Stimulated activated naive CD8-positive, alpha-beta T cell treated with anti-CD3 and anti-CD28 coated beads, Interleukin-15, Interleukin-2, amounts not matched to agents 100 ng/mL and 50 ng/mL, for 24 hours (primary cell): Measurements from ENCODE around the gene ARSI.
"Not testable (repeated sequence)": the region's sequence is repeated elsewhere in the genome, so short reads cannot be mapped to it uniquely, and the experiment has no call there.

Experiments
- H3K27ac Mint-ChIP-seq: one replicate; pipeline ENCODE4 v1.8.0; 2021; ENCODE audit warnings: mild to moderate bottlenecking, mixed read lengths
- H3K27me3 Mint-ChIP-seq: one replicate; pipeline ENCODE4 v1.8.0; 2021; ENCODE audit warnings: mixed read lengths
- H3K36me3 Mint-ChIP-seq: one replicate; pipeline ENCODE4 v1.8.0; 2021; ENCODE audit warnings: low read depth, mixed read lengths
- H3K4me1 Mint-ChIP-seq: one replicate; pipeline ENCODE4 v1.8.0; 2021; ENCODE audit warnings: low read depth, mixed read lengths
- H3K4me3 Mint-ChIP-seq: one replicate; pipeline ENCODE4 v1.8.0; 2021; ENCODE audit warnings: mild to moderate bottlenecking, mixed read lengths
- H3K9me3 Mint-ChIP-seq: one replicate; pipeline ENCODE4 v1.8.0; 2021; ENCODE audit warnings: mixed read lengths

Gene ARSI

DNA sequence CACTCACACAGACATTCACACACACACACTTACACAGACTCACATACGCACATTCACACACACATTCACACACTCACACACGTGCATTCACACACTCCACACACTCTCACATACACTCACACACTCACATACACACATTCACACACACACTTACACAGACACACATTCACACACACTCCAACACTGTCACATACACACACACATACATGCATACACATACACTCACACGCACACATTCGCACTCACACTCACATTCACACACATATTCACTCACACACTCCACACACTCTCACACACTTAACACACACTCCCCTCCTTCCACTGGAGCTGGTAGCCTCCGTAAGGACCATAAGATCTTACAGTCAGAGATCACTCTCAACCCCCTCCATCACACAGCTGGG lies 39.3 kb downstream of the ARSI start:
- no peaks in the 10 kb centered on the region for H3K9me3 Mint-ChIP-seq
- no peaks in the 10 kb centered on the region for H3K27me3 Mint-ChIP-seq
- H3K4me3 Mint-ChIP-seq: no peak overlapping the region
- no peak overlapping the region for H3K27ac Mint-ChIP-seq
- no peaks in the 10 kb centered on the region for H3K36me3 Mint-ChIP-seq
- no peaks in the 10 kb centered on the region for H3K4me1 Mint-ChIP-seq

DNA sequence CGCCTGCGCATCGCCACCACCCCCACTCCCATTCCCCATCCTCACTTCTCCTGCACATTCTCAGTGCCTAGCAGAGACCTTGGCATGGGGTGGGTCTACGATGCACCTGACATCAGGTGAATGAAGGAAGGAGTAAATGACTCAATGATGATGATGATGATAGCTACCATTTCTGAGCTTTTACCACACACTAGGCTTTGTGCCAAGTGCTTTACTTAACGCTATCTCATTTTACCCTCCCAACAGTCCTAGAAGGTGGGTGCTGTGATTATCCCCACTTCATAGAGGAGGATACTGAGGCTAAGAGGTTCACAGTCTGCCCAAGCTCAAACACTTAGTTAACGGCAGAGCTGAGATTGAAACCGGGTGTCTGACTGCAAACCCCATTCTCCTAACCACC lies 40.2 kb downstream of the ARSI start:
- Mint-ChIP-seq H3K27ac (no peak overlapping the region), H3K9me3 (no peaks in the 10 kb centered on the region), H3K4me1 (no peaks in the 10 kb centered on the region), H3K36me3 (no peaks in the 10 kb centered on the region), H3K4me3 (no peak overlapping the region), H3K27me3 (no peaks in the 10 kb centered on the region)

DNA sequence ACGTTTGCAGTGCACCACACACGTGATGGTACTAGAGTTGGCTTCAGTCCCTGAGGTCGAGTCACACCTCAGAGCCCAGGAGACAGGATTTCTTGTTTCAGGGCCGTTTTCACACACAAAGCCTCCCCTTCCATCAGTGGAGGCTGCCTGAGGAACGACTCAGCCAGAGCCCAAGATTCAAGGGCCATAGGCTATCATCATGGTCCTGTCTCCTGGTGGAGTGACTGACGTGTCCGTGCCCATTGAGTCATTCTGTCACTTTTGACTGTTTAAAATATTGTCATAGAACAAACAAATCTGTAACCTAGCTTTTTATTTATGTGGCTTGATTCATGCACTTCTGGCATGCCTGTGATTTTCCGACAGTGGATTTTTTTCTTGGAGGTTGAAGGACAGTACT lies 41.5 kb downstream of the ARSI start:
- Mint-ChIP-seq H3K27ac (no peak overlapping the region), H3K9me3 (no peaks in the 10 kb centered on the region), H3K4me3 (no peak overlapping the region), H3K27me3 (no peaks in the 10 kb centered on the region), H3K4me1 (no peaks in the 10 kb centered on the region), H3K36me3 (no peaks in the 10 kb centered on the region)

DNA sequence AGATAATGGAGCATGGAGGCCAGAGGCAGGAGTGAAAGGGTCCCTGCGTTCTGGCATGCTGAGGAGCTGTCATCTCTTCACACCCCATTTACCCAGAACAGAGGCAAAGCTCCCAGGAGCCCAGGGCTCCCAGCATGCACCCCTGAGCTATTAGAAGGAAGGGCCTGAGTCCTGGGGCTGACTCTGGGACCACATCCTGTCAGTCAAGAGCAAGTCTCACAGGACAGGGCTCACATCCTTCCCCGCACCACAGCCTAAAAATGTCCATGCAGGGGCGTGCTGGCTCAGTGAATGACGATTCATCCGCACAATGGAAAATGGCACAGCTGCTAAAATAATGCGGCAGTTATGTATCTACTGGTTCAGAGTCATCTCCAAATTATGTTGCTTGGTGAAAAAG lies 44.6 kb downstream of the ARSI start:
- Mint-ChIP-seq H3K9me3 (no peaks in the 10 kb centered on the region), H3K36me3 (no peaks in the 10 kb centered on the region)

DNA sequence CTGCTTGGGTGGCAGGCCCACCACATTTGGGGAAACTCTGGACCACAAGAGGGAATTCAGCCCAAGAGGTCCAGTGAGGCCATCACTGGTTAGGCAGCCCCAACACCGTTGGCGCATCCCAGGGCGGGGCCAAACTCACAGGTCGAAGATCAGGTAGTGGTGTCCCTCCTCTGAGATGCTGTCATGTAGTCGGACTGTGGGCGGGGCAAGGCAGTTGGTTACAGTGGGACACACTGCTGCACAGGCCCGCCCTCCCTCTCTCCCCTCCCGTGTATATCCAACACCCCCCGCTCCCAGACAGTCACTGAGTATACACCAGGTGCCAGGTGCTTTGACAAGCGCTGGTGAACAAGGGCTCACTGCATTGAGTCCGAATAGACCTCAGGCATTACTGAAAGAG lies 45.3 kb downstream of the ARSI start:
- H3K4me1 Mint-ChIP-seq: no peaks in the 10 kb centered on the region
- H3K36me3 Mint-ChIP-seq: no peaks in the 10 kb centered on the region
- H3K9me3 Mint-ChIP-seq: no peaks in the 10 kb centered on the region
- H3K27ac Mint-ChIP-seq: no peak overlapping the region
- no peak overlapping the region for H3K4me3 Mint-ChIP-seq
- H3K27me3 Mint-ChIP-seq: no peaks in the 10 kb centered on the region

More for the DNA sequence above, 44.6 kb downstream of the ARSI start:
- Mint-ChIP-seq H3K4me1 (no peaks in the 10 kb centered on the region), H3K4me3 (no peak overlapping the region), H3K27ac (no peak overlapping the region), H3K27me3 (no peaks in the 10 kb centered on the region)

DNA sequence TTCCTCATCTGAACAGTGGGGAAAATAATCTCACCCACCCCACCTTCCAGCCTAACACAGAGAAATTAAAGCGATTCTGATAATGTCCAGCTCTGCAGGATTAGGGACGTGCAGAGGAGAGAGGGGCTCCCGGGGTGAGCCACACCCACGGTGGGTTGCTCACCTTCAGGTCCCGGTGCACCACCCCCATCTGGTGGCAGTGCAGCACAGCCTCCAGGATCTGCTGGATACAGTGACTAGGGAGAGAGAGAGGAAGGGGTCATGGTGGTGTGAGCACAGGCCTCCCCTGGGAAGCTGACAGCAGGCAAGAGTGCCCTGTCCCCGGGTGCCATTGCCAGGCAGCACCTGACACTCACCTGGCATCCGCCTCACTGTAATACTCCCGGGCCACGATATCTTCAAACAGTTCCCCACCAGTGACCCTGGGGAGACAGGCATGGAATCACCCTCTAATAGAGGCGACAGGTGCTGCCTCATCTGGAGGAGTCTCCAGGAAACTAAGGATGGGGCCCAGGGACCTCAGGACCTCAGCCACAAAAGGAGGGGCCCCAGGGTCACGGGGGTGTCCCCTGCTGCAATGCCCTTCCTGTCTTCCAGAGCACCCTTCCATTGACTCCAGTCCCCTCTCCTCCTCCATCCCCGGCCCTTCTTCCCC lies 46.2 kb downstream of the ARSI start:
- Mint-ChIP-seq H3K9me3 (no peaks in the 10 kb centered on the region), H3K36me3 (no peaks in the 10 kb centered on the region), H3K4me3 (no peak overlapping the region), H3K4me1 (no peaks in the 10 kb centered on the region), H3K27ac (no peak overlapping the region), H3K27me3 (no peaks in the 10 kb centered on the region)

DNA sequence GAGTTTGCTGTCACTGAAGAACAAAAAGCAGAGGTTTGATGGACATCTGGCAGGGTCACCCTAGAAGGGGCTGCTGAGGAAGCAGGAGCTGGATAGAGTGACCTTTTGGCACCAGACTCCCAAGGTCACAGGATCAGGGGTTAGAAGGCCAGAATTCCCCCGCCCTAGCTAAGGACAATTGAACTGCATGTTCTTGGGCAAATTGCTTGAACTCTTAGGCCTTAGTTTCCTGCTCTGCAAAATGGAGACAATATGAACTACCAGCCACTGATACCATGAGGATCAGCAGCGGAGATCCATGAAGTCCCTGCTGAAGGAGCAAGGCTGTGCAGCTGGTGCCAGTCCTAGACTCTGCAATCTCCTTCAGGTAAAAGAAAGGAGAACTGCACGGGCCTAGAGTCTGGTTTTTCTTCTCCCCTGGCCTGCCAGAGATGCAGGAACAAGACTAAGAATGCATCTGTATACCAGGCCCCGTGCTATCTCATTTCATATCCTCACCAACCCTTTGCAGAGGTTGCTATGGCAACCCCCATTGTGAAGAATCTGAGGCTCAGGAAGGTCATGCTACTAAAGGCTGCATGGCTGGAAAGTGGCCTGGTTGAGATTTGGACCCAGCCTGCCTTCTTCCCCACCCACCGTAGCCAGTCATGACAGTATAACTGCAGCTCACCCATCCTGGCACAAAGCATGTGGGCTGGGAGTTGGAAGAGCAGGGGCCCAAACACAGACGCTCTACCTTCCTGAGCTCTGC lies 46.9 kb downstream of the ARSI start:
- Mint-ChIP-seq H3K36me3 (no peaks in the 10 kb centered on the region), H3K4me1 (no peaks in the 10 kb centered on the region), H3K27ac (no peak overlapping the region), H3K4me3 (no peak overlapping the region), H3K27me3 (no peaks in the 10 kb centered on the region), H3K9me3 (no peaks in the 10 kb centered on the region)

DNA sequence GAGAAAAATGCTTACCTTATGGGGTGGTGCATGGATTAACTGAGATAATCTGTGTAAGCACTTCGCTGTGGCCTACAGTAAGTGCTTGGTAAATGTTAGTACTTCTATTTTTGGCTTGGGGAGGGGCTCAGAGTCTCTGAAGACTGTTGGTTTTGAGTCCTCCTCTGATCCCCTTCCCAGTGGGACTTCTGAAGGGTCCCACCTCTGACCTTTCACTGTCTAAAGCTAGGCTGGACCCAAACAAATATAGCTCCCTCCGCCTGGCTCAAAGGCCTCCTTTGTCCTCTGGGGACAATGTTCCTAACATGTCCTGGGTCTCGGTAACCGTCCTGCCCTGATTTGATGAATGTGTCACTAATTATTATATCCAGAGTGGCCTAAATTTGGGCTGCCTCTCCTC lies 47.9 kb downstream of the ARSI start:
- no peak overlapping the region for H3K4me3 Mint-ChIP-seq
- no peaks in the 10 kb centered on the region for H3K36me3 Mint-ChIP-seq
- no peak overlapping the region for H3K27ac Mint-ChIP-seq
- H3K4me1 Mint-ChIP-seq: no peaks in the 10 kb centered on the region
- H3K9me3 Mint-ChIP-seq: no peaks in the 10 kb centered on the region
- H3K27me3 Mint-ChIP-seq: no peaks in the 10 kb centered on the region

DNA sequence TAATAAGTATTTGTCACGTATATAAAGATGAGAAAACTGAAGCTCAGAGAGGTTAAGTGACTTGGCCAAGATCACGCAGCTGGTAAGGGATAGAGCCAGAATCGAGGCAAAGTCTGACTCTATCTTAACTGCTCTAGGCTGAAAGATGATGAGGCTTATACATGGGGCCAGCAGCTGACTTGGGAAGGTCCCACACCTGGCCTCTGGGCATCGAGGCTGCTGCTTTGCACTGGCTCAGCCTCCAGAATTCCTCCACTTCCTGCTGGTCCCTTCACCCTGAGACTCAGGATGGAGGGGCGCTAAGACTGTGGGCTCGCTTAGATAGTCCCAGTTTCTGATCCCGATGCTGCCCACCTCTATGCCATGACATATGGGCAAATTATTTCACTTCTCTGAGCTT lies 48.3 kb downstream of the ARSI start:
- Mint-ChIP-seq H3K4me3 (no peak overlapping the region), H3K9me3 (no peaks in the 10 kb centered on the region), H3K4me1 (no peaks in the 10 kb centered on the region), H3K27me3 (no peaks in the 10 kb centered on the region), H3K27ac (no peak overlapping the region), H3K36me3 (no peaks in the 10 kb centered on the region)

DNA sequence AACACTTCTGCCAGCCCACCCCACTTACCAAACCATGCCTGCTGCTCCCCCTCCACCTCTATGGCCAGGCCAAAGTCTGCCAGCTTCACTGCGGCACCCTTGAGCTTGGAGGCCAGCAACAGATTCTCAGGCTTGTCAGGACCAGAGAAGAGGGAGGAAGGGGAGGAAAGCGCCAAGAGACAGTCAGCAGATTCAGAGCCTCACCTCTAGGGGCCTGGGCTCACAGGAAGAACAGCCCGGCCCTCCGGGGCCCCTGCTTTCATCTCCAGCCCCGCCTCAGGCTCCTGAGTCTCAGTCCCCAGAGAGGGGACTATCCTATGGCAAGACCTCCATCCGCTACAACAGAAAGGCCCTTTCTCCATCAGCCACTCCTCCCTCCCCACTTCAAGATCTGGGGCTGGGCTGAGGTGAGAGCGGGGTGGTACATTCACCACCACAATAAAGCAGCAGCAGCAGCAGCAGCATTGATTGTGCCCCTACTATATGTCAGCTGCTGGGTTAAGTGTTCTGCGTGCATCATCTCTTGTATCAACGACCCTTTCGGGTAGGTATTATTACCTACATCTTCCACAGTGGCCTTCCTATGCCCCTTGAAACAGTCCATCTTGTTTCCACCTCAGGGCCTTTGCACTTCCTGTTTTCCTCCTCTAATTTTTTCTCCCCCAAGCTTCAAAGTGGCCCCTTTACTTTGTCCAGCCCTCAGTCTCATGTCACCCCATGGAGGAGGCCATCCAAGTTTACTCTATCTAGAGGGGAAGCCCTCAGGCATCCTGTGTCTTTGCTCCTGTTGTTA lies 49.1 kb downstream of the ARSI start:
- no peaks in the 10 kb centered on the region for H3K4me1 Mint-ChIP-seq
- H3K4me3 Mint-ChIP-seq: no peak overlapping the region
- no peaks in the 10 kb centered on the region for H3K9me3 Mint-ChIP-seq
- no peak overlapping the region for H3K27ac Mint-ChIP-seq
- no peaks in the 10 kb centered on the region for H3K36me3 Mint-ChIP-seq
- no peaks in the 10 kb centered on the region for H3K27me3 Mint-ChIP-seq

DNA sequence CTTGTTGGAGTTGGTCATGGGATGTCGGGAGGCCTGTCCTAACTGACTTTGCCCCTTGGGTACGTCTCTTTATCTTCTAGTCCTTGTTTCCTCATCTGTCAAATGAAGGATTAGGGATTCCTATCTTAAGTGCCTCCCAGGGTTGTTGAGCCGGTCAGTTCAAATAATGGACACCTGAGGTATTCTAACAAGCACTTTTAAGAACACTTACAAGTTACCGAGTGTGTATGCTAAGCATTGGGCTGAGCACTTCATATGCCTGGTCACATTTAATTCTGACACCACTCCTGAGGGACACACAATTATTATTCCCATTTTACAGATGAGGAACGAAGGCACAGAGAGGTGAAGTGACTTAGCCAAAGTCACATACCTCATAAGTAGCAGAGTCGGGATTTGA lies 50.2 kb downstream of the ARSI start:
- Mint-ChIP-seq H3K27ac (no peak overlapping the region), H3K4me3 (no peak overlapping the region), H3K27me3 (no peaks in the 10 kb centered on the region), H3K36me3 (no peaks in the 10 kb centered on the region), H3K9me3 (no peaks in the 10 kb centered on the region), H3K4me1 (no peaks in the 10 kb centered on the region)

DNA sequence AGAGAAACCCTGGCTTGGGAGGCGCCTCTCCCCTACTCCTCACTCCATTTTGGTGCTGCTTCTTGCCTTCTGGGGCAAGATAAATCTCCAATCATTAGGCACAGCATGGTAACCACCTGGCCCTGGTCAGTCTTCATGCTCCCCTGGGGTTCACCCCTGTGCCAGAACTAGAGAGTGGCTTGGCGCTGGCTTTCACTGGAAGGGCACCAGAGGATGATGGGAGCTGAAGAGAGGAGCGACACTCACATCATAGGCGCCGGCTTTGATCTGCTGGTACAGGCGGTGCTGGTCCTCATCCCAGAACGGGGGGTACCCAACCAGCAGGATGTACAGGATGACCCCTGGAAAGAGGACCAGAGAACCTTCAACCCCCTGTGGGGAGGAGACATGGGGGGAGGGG lies 51.2 kb downstream of the ARSI start:
- Mint-ChIP-seq H3K9me3 (no peaks in the 10 kb centered on the region), H3K27me3 (no peaks in the 10 kb centered on the region), H3K4me1 (no peaks in the 10 kb centered on the region), H3K27ac (no peak overlapping the region), H3K36me3 (no peaks in the 10 kb centered on the region), H3K4me3 (no peak overlapping the region)

DNA sequence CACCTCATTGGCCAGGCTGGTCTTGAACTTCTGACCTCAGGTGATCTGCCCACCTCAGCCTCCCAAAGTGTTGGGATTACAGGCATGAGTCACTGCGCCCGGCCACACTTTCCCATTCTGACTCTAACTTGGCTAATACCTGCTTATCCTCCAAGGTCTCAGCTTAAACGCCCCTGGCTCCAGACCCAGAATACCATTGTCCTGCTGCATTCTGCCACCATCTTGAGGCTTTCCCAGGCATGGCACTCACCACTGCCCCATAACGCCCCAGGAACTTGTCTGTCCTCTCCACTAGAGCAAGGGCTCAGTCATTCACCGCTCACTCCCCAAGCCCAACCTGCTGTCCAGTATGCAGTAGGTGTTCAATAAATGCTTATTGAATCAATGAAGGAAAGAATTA lies 53.0 kb downstream of the ARSI start:
- Mint-ChIP-seq H3K27me3 (no peaks in the 10 kb centered on the region), H3K27ac (no peak overlapping the region), H3K9me3 (no peaks in the 10 kb centered on the region), H3K4me3 (no peak overlapping the region), H3K36me3 (no peaks in the 10 kb centered on the region), H3K4me1 (no peaks in the 10 kb centered on the region)

DNA sequence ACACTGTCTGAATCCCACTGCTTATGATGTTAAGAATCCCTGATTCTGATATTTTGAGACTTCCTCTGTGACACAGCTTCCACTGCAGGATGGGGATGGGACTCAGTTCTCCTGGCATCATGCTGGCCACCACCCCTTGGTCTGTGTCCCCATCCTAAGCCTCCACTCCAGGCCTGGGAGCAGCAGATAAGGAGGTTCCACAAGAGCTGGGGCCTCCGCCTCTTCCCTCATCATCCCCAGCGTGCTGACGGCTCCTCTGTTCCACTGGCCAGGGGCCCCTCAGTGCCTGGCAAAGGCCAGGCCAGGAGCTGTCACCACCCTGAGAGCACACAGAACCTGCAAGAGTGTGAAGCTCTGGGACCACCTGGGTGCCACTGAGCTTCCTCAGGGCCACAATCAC lies 53.8 kb downstream of the ARSI start:
- no peaks in the 10 kb centered on the region for H3K36me3 Mint-ChIP-seq
- no peak overlapping the region for H3K4me3 Mint-ChIP-seq
- H3K4me1 Mint-ChIP-seq: no peaks in the 10 kb centered on the region
- H3K27ac Mint-ChIP-seq: no peak overlapping the region
- H3K27me3 Mint-ChIP-seq: no peaks in the 10 kb centered on the region
- no peaks in the 10 kb centered on the region for H3K9me3 Mint-ChIP-seq

DNA sequence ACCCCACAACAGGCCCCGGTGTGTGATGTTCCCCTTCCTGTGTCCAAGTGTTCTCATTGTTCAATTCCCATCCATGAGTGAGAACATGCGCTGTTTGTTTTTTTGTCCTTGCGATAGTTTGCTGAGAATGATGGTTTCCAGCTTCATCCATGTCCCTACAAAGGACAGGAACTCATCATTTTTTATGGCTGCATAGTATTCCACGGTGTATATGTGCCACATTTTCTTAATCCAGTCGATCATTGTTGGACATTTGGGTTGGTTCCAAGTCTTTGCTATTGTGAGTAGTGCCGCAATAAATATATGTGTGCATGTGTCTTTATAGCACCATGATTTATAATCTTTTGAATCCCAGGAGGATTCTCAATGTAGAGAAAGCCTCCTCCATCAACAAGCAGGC lies 54.2 kb downstream of the ARSI start:
- not testable (repeated sequence) for H3K27me3 Mint-ChIP-seq, H3K4me3 Mint-ChIP-seq, H3K4me1 Mint-ChIP-seq, H3K27ac Mint-ChIP-seq, H3K9me3 Mint-ChIP-seq, H3K36me3 Mint-ChIP-seq
